ENCODE measurements around the gene NPAS2. TPM values are rescaled to one million over a fixed set of nuclear protein-coding genes. Genes with fewer than 3 reads are reported as not detected.

NPAS2 gene
- total RNA-seq, 6 donors from 2014 or later, result 13.8 to 52.5 (median 23.0) TPM

GRCh38 chr2:100818003-100818605 is 1.8 kb upstream of the NPAS2 start:
- H3K27me3 ChIP-seq, result peaks cover 0 to 6% (median 4%) of the 10 kb centered on the region in 4 donors
- 30 to 32% methylated on average over 16 of the region's 16 CpGs for WGBS, 2 donors
- no peaks in the 10 kb centered on the region for H3K36me3 ChIP-seq
- ATAC-seq (ENCODE audit: low FRiP score in 2 of 2), result peak; percentile 15 to 56
- H3K4me1 ChIP-seq, result peaks cover 10 to 34% (median 29%) of the 10 kb centered on the region in 4 donors
- no peaks in the 10 kb centered on the region for H3K9me3 ChIP-seq
- DNase-seq, result peak in 1 of 2 donors; percentile 39
- H3K4me3 ChIP-seq, result peak overlapping the region in 3 of 4 donors; percentile 64 to 69 (median 64)
- no peak for TF ChIP-seq CTCF (IDR thresholded peaks at IDR 0.05)
- TF ChIP-seq POLR2A (IDR thresholded peaks at IDR 0.05), result no peak
- no peak for TF ChIP-seq EP300 (IDR thresholded peaks at IDR 0.05)
- H3K27ac ChIP-seq, result peak overlapping the region; percentile 76 to 90 (median 81)

DNA sequence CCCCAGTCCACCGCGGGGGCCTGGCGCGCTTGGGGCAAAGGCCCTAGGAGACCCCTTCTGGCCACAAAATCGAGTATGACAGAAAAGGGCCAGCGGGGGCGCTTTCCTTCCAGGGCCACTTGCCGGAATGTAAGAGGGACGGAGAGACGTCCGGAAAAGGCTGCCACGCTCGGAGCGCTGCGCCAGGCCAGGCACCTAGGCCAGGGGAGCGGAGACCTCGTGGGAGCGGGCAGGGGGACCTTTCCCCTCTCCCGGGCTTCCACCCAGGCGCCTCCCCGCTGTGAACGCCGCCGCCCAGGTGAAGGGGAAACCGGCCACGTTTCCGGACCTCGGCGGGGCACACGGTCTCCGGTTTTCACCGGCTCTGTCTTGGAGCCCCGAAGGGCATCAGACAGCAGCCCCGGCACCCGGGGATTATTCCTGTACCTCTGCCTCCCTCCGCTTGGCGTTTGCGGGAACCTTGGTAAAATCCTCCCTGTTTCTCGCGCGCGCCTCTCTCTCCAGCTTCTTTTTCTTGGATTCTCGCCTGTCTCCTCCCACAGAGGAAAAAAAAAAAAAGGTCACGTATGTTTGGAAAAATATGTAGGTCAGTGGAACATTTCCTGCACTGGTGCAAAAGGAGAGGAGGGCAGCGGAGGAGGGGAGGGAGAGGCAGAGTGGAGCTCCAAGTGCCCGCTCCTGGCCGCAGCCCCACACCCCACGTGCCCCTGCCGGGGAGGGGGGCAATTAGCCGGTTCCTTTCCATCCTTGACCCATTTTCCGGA is 1.2 kb upstream of the NPAS2 start:
- peaks cover 10 to 29% (median 28%) of the 10 kb centered on the region in 4 donors for H3K4me1 ChIP-seq
- DNase-seq, result peak; percentile 72 to 89
- TF ChIP-seq POLR2AphosphoS5 (IDR thresholded peaks at IDR 0.05) (peak in 1 of 2 donors; percentile 42), POLR2A (IDR thresholded peaks at IDR 0.05) (peak in 1 of 4 donors; percentile 26), CTCF (IDR thresholded peaks at IDR 0.05) (peak in 2 of 6 experiments; percentile 17 to 39), EP300 (IDR thresholded peaks at IDR 0.05) (peak in 2 of 4 donors; percentile 17 to 44)
- H3K27me3 ChIP-seq, result peaks cover 0 to 6% (median 4%) of the 10 kb centered on the region in 4 donors
- H3K4me3 ChIP-seq, result peak overlapping the region; percentile 59 to 69 (median 64)
- no peaks in the 10 kb centered on the region for H3K36me3 ChIP-seq
- no peaks in the 10 kb centered on the region for H3K9me3 ChIP-seq
- peak overlapping the region; percentile 76 to 90 (median 81) for H3K27ac ChIP-seq
- ATAC-seq (ENCODE audit: low FRiP score in 2 of 2), result peak; percentile 67 to 87
- WGBS, 2 donors, result 2 to 4% methylated on average over 23 to 50 of the region's 51 CpGs

- TF ChIP-seq POLR2AphosphoS5 (IDR thresholded peaks at IDR 0.05) (no peak), CTCF (IDR thresholded peaks at IDR 0.05) (no peak), EP300 (IDR thresholded peaks at IDR 0.05) (no peak), POLR2A (IDR thresholded peaks at IDR 0.05) (no peak)
- DNase-seq, result no peak
- Histone ChIP-seq H3K4me3 (peak overlapping the region; percentile 48 to 69 (median 64)), H3K27me3 (peaks cover 0 to 6% (median 4%) of the 10 kb centered on the region in 4 donors), H3K4me1 (peaks cover 10 to 28% (median 20%) of the 10 kb centered on the region in 4 donors), H3K36me3 (no peaks in the 10 kb centered on the region), H3K27ac (peak overlapping the region in 3 of 4 donors; percentile 21 to 83 (median 34)), H3K9me3 (no peaks in the 10 kb centered on the region)
- no peak for ATAC-seq (ENCODE audit: low FRiP score in 2 of 2)
- no CpG with 5 or more reads among the region's 43 CpGs for WGBS, 2 donors
These were observed 259 bp downstream of the NPAS2 start for GRCh38 chr2:100820273-100820522.

DNA sequence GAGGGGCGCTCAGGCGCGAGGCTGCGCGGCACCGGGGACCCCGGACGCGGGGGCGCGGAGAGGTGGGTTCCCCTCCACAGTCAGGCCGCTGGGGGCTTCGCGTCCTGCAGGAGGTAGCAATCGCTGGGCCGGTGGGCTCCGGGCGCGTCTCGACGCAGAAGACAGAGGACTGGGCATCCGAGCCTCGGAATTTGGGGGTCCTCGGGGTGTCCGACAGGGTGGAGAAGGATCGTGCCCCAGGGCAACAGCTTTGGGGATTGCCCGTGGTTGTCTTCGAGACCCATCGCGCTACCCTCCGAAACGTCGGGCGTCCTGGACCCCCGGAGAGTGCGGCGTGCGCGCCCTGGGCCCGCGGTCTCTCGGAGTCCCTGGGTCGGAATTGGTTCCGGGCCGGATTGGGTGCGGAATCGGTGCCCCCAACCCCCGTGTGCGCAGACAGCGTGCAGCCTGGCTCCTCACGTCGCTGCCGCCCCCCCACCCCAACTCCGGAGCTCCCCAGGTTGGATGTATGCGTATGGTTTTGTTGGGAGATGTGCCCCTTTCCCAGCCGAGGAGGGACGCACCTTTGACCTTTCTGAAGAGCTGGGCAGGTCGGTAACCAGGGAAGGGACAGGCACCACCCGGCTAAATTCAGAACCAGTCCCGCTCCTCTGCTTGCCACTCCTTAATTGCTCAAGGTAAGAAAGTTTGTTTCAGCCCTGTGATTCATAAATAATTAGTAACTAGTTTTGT is 750 bp downstream of the NPAS2 start:
- Histone ChIP-seq H3K36me3 (no peaks in the 10 kb centered on the region), H3K27ac (peak overlapping the region in 3 of 4 donors; percentile 21 to 83 (median 34)), H3K27me3 (peaks cover 0 to 6% (median 4%) of the 10 kb centered on the region in 4 donors), H3K4me1 (peaks cover 10 to 28% (median 20%) of the 10 kb centered on the region in 4 donors), H3K9me3 (no peaks in the 10 kb centered on the region), H3K4me3 (peak overlapping the region; percentile 48 to 69 (median 64))
- ATAC-seq (ENCODE audit: low FRiP score in 2 of 2), result peak; percentile 1 to 4
- WGBS, 2 donors, result 10 to 11% methylated on average over 3 to 11 of the region's 60 CpGs
- TF ChIP-seq POLR2A (IDR thresholded peaks at IDR 0.05), result no peak
- DNase-seq, result peak in 1 of 2 donors; percentile 82

Data from upper lobe of left lung (tissue), 6 donors.